HL-60/S4 treated with retinoic acid at 250 ng/mL for 4 days and 3 days (cell line): Measurements from ENCODE around the gene PKNOX2.

Experiments
- in situ Hi-C: fragments of 300-500 bp; cut with MboI; formaldehyde crosslinking; loops from 2 replicates; pipeline ENCODE4 v1.7.0; 2022; ENCODE audit warnings: low sequenced_read_pairs

Gene PKNOX2

GRCh38 chr11:125304136-125304535 lies 139.6 kb downstream of the PKNOX2 start:
- in situ Hi-C loops = no loop called here

GRCh38 chr11:125304876-125305275 lies 140.3 kb downstream of the PKNOX2 start:
- in situ Hi-C loops = no loop called here

- in situ Hi-C loops = no loop called here
Measured at GRCh38 chr11:125305345-125305744, 140.8 kb downstream of the PKNOX2 start.

GRCh38 chr11:125306476-125306875 lies 141.9 kb downstream of the PKNOX2 start:
- in situ Hi-C loops = no loop called here

GRCh38 chr11:125308246-125308645 lies 143.7 kb downstream of the PKNOX2 start:
- in situ Hi-C loops = no loop called here

- in situ Hi-C loops = no loop called here
Measured at GRCh38 chr11:125312391-125312790, 147.8 kb downstream of the PKNOX2 start.

- in situ Hi-C loops = no loop called here
Measured at GRCh38 chr11:125312812-125313211, 148.3 kb downstream of the PKNOX2 start.

GRCh38 chr11:125313271-125314219 lies 149.0 kb downstream of the PKNOX2 start:
- in situ Hi-C loops = no loop called here

GRCh38 chr11:125314276-125315078 lies 149.9 kb downstream of the PKNOX2 start:
- in situ Hi-C loops = no loop called here

- in situ Hi-C loops = no loop called here
Measured at GRCh38 chr11:125315079-125315740, 150.7 kb downstream of the PKNOX2 start.

GRCh38 chr11:125317416-125317815 lies 152.9 kb downstream of the PKNOX2 start:
- in situ Hi-C loops = no loop called here

GRCh38 chr11:125319649-125320048 lies 155.1 kb downstream of the PKNOX2 start:
- in situ Hi-C loops = no loop called here

GRCh38 chr11:125320347-125321076 lies 156.0 kb downstream of the PKNOX2 start:
- in situ Hi-C loops = no loop called here

- in situ Hi-C loops = no loop called here
Measured at GRCh38 chr11:125322289-125322688, 157.7 kb downstream of the PKNOX2 start.

- in situ Hi-C loops = loop anchor here (25.0 kb wide), 1 partner anchor 363 kb away; the partner anchor contains the start of gene CCDC15
Measured at GRCh38 chr11:125325196-125325595, 160.6 kb downstream of the PKNOX2 start.

GRCh38 chr11:125326126-125326525 lies 161.6 kb downstream of the PKNOX2 start:
- in situ Hi-C loops = loop anchor here (25.0 kb wide), 1 partner anchor 364 kb away; the partner anchor contains the start of gene CCDC15

GRCh38 chr11:125327518-125328224 lies 163.1 kb downstream of the PKNOX2 start:
- in situ Hi-C loops = loop anchor here (25.0 kb wide), 1 partner anchor 365 kb away; the partner anchor contains the start of gene CCDC15

GRCh38 chr11:125328225-125328580 lies 163.7 kb downstream of the PKNOX2 start:
- in situ Hi-C loops = loop anchor here (25.0 kb wide), 1 partner anchor 366 kb away; the partner anchor contains the start of gene CCDC15

GRCh38 chr11:125329786-125330185 lies 165.2 kb downstream of the PKNOX2 start:
- in situ Hi-C loops = loop anchor here (25.0 kb wide), 1 partner anchor 367 kb away; the partner anchor contains the start of gene CCDC15
